Germinal center (tissue), 1 donor: Measurements from ENCODE around the gene MYH10.
"Not testable (repeated sequence)": the region's sequence is repeated elsewhere in the genome, so short reads cannot be mapped to it uniquely, and the experiment has no call there.

Source experiments
- DNase-seq: peaks from one replicate; pipeline ENCODE4 v3.0.0; 2012; ENCODE audit warnings: mixed read lengths, low spot score

MYH10 gene

DNA sequence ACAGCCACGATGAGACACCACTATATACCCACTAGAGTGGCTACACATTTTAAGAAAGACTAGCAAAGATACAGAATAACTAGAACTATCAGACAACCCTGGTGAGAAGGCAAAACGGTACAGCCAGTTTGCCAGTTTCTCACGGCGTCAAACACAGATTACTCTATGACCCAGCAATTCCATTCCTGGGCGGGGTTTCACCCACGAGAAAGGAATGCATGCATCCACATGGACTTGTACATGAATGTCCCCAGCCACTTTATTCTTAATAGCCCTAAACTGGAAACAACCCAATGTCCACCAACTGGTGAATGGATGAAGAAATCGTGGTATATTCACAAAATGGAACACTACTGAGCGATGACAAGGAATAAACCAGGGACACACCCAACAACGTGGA, 74.5 kb downstream of the MYH10 start:
- DNase-seq = no peak

DNA sequence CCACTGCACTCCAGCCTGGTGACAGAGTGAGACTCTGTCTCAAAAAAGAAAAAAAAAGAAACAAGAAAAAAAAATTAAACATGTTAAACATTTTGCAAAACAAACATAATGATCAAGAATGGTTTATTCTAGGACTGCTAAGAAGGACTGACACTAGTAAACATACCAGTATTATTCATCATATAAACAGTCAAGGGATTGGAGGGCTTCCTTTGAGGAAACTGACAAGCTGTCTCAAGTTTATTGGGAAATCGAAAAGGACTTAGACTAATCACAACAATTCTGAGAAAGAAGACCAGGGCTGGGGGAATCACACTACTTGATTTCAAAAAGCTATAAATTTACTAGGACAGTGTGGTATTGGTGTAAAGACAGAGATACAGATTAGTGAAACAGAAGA, 75.5 kb downstream of the MYH10 start:
- no peak for DNase-seq

DNA sequence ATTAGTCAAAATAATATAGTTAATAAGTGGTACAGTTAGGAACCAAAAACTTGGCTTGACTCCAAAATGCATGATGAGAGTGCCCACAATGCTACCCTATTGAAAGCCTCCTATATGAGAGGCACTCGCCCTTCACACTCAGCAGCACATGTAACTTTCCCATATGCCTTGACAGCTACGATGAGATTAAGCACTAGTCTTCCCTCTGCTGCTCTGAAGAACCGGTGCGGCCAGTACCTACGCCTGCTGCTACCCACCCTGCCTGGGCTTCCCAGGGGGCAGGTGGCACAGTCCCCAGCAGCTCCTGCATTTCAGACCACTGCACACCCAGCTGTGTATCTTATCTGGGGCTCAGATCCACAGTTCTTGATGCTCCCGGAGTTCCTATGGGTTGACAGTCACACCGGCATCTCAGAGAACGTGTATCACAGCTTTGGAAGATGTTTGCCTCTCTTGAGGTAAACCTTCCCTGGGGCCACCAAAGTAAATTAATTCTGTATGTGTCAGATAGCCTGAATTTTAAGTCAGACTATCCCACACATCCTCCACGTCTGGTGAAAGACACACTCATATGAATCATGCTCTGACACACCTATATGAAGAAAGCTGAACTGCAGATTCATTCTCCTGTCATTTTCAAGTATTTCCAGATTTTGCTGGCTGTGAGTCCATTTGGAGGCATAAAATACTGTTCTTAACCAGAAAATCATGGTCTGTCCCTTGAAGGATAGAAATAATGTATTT, 77.8 kb downstream of the MYH10 start:
- no peak for DNase-seq

DNA sequence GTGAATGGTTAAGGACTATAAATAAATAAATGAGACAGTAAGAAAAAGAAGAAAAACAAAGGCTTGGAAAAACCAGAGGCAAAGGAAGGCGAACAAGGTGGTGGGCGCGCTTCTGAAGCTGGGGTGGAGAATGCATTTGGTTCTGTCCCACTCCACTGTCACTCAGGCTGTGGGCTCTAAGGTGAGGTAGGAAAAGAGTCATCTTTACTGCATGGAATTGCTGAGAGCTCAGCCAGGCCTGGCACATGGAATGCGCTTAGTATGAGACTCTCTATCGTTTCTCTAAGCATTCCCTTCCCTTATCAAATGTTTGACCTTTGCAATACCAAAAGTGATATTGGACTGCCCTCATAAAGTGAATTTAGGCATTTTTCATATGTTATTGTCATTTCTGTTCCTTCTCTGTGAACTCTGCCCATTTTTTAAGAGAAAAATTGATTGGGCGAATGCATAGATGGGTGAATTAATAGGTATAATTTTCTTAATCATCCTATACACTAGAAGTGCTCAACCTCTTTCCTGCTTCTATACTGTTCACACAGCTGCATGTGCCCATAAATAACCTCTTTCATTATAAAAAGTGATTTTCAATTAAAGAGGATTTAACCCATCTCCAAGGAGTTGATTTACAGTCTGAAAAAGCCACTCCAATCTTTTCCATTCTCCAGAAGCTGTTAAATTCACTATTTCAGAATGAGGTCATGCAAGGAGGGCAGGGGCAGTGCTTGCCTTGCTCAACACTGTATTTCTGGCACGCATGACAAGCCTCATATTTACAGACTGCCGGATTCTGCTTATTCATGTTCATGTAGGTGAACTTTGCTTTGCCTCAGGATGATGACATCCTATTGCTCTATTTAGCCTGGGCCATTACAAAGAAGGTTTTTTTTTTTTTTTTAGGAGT, 87.7 kb downstream of the MYH10 start:
- DNase-seq = no peak

DNA sequence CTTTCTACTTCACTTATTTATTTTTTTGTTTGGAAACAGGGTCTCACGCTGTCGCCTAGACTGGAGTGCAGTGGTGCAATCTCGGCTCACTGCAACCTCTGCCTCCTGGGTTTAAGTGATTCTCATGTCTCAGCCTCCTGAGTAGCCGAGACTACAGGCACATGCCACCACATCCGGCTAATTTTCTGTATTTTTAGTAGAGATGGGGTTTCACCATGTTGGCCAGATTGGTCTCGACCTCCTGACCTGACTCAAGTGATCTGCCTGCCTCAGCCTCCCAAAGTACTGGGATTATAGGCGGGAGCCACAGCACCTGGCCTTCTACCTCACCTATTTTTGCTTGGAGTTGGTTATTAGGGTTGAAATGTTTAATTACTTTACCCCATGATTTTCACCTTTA, 90.5 kb downstream of the MYH10 start:
- DNase-seq = not testable (repeated sequence)

DNA sequence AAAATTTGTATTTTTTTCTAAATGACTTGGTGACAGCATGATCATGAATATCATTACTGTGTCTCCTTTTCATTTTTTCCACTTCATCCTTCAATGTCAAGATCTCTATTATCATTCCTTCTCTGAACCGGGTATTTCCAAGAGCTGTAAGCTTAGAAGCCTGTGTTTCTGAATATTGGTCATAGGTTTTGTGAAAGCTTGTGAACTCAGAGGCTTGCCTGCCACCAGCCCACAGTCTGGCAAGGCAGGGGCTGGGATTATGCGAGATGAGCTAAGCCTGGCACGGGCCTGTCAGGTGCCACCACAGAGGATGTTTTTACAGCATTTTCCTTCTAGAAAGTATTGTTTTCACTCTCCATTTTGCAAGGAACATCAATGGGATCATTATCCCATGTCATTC, 92.8 kb downstream of the MYH10 start:
- no peak for DNase-seq

DNA sequence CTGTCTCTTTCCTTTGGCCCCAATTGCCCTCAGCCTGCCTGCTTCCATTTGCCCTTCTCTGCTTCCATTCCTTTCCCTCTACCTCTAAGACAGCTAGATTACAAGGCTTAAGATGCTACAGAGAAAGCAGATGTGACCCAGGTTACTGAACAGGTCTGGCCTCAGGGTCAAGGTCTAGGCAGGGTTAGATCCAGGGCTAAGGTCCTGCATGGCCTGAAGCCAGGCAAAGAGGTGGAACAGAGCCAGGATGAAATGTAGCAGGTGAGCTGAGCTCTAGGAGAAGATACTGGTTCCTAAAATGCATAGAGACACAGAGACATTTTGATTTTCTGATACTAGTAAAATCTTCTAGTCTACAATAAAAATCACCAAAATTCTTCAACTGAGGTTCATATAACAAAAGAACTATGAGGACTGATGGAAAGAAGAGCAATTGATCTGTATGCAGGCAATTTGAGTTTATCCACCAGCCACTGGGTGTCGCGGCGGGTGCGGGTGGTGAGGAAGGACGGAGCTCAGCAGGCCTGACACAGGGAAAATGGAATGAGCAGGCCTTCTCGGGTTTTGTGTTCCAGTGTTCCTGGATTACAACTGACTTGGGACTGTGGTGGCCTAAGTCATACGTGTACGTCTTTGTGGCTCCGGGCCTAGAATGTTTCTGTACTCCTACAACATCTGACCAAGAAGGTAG, 95.9 kb downstream of the MYH10 start:
- DNase-seq = no peak

DNA sequence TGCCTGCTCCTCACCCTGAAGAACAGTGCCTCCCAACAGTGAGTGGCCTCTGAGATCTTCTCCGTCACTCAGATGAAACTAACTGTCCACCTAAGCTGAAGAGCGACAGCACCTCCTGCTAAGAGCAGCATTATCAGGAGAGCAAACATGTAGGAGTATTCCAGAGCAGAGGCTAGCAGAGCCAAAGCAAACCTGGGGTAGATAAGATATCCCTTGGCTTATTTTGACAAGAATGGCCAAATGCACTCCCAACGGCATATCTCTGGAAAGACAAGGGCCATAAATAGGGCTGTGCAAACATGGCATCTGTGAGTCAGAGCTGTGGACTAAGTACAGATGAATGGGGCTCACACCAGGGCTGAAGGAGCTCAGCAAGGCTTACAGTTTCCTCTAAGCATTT, 98.5 kb downstream of the MYH10 start:
- no peak for DNase-seq

DNA sequence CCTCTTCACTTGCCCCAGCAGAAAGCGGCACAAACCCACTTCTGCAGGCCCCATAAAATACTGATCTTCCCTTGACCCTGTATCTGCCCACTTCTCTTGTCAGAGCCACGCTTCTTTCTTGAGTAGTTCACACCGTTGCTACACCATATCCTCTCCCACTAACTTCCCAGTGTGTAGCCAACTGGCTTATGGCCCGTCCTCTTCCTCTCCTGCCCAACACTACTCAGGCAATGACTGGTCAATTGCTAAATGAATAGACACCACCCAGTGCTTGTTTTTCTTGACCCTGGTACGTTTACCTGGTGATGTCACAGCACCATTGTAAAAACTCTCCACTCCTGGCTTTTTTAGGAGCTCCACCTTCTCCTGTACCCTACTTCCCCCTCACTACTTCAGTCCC, 107.9 kb downstream of the MYH10 start:
- no peak for DNase-seq

DNA sequence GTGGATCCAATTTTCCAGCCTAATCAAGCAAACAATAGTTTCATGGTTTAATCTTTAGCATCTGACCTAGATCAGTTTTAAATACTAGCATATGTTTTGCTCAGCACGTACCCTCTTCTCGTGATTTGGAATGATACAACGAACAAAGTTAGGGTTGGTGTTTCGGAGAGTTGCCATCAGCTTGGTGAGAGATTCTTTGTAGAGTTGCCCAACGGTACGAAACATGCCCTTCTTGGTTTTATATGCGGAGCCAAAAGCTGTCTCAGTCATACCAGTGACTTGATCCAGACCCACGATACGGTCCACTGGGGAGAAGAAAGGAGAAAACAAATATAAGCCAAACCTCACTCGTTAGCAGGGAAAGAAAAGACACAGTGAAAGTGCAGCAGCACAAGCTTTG, 109.5 kb downstream of the MYH10 start:
- no peak for DNase-seq

DNA sequence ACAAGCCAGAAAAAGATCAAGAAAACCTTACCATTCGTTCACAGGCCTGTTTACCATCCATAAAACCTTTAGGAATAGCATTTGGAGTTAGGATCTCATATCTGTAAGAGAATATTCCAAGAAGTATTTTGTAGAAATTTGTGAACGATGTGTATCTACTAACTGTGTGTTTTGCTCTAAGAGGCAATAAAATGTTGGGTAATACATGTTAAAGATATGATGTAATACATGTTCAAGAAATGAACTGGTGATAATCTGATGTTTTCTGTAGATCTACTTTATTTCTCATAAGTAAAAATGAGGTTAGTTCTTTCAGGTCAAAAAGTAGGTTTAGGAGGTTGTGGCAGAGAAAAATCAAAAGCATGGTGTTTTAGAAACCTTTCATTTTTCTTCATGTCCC, 111.7 kb downstream of the MYH10 start:
- DNase-seq = no peak

DNA sequence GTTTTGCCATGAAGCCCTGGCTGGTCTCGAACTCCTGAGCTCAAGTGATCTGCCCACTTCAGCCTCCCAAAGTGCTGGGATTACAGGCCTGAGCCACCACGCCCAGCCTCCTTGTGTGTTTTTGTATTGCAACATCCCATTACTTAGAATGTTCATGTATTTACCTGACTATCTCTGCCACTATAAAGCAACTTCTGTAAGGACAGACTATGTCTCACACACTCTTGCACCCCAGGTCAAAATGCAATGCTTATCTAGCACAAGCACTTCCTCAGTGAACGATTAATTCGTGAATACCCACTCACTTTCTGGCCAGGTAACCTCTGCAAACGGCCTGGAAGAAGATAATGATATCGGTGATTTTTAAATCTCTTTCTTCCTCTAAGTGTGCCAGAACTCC, 112.2 kb downstream of the MYH10 start:
- DNase-seq = no peak

DNA sequence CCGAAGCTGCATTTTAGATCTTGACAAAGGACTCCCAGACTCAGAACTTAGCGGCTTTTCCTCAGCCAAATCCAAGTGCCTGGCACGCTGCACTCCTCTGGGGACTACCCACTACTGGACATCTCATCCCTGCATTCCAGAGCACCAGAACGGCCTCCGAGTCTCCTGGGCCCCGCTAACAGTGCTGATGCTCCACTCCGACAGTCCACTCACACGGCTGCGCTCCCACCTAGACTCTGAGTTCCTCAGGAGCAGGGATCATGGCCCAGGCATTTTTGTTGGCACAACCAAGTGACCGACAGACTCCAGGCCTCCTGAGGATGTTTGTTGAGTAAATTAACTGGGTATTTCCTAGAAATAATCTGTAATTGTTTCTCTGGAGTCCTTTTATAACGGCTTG, 115.7 kb downstream of the MYH10 start:
- no peak for DNase-seq

DNA sequence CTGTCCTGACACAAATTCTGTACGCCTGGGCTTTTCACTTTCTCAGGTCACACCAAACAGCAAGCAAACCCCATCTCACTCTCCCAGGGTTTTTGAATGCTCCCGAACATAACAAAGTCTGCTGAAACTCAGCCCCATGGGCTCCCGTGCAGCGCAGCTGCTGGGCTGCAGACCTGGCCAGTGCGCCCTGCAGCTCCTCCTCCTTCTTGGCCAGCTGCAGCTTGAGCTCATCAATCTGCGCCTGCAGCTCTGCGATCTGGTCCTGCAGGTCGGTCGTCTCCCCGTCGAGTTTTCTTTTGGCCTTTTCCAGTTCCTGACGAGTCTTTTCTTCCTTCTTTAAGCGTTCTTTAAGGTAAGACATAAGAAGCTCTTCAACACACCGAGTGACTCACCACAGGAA, 124.4 kb downstream of the MYH10 start:
- DNase-seq = no peak

DNA sequence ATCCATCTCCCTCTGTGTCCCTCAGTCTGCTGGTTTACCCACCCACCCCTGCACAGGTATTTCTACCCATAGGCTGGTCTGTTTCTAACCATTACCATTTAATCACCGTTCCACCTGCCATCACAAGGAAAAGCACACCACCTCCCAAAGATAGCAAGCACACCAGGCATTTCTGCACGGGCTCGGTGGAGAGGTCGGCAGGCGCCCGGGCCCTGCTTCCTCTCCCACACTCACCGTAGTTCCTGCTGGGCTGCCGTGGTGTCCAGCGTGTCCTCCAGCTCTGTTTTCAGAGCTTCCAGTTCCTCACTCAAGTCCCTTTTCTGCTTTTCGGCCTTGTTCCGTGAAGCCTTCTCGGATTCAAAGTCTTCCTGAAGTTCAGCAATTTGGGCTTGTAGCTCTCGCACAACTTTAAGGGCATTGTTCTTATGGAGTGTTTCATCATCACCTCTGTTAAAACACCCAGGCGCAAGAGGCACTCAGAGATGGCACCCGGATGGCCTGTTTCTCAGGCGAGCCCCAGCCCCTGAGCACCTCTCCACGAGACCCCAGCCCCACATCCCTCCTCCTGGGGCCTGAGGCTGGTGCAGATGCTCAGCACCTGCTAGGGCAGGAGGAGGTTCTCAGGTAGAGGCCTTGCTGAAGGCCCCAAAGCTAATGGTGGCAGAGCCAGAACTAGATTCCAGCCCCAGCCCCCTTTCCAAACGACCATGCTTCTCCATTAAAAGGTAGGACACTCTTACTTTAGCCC, 125.9 kb downstream of the MYH10 start:
- DNase-seq = no peak

DNA sequence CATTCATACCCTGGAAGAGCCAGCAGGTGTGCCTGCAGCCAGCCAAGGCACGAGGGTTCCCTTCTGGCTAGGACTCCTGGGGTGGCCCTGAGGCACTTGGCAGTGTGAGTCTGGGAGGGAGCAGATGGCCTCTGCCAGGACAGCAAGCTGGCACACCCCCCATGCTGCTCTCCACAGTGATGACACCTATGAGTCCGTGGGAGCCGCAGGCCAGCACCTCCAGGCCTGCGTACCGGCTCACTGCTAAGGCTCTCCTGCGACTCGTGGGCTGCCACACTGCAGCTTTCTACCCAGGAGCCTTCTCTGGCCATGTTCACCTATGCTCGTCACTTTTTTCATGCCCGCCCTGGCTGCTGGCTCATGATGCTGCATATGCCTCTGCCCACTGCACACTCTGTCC, 126.7 kb downstream of the MYH10 start:
- DNase-seq = no peak

DNA sequence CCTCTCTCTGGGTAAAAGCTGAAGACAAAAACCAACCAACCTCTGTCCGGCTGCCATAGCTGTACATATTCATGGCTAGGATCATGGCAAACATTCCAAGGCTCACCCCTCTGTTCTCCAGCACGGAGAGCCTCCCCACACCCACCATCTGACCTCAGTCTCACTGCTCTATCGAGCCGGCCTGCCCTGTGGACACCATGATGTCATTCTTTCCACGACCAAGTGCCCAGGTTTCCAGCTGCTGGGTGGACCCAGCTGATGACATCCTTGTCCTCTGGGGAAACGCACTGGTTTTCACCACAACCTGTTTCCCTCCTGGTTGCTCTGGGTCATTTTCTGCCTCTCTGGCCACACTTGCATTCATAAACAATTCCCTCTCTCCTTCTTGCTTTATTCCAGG, 127.2 kb downstream of the MYH10 start:
- no peak for DNase-seq

DNA sequence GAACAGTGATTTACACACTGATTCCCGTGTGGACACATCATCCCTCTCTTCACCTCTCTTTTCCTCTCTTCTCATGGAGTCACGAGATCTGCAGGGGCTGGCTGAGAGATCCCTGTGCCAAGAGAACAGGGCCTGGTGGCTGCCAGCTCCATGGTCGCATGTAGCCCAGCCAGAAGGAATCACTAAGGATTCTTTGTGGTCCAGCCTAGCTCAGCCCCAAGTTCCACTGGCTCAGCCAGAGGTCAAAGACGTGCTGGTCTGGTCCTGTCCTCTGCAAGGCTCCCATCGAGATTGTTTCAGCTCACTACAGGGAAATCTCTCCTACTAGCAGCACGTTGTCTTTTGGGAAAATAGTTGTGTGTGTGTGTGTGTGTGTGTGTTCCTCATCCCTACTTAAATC, 128.4 kb downstream of the MYH10 start:
- DNase-seq = no peak

DNA sequence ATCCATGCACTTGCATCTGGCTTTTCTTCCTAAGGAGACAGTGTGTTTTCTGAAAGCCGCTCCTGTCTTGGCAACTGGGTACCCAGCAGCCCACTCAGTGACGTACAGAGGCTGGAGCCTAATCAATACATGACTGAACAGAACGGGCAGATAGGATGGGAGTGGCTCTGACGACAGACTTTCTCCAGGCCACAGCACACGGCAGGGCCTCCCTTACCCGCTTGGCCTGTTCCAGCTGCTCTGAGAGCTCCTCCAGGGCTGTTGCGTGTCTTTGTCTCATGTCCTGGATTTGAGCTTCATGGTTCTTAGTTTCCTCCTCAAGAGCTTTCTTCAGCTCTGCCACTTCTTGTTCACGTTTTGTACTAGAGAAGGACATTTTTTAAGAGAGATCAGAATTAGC, 129.9 kb downstream of the MYH10 start:
- no peak for DNase-seq

DNA sequence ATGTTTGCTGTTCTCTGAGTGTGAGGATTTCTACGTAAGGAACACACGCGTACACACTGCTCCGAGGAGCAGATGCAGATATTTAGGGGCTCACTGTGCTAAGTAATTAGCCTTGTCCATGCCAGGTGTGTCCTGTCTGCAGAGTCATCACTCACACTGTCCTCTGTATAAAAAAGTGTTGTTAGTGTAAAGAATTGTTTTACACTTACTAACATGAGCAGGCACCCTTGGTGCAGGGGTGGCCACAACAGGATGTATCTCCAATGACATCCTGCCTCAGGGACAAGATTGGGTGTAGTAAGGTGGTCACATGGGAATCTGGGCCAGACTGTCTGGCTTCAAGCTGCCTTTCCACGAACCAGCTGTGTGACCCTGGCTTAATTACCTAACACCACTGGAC, 130.9 kb downstream of the MYH10 start:
- no peak for DNase-seq

DNA sequence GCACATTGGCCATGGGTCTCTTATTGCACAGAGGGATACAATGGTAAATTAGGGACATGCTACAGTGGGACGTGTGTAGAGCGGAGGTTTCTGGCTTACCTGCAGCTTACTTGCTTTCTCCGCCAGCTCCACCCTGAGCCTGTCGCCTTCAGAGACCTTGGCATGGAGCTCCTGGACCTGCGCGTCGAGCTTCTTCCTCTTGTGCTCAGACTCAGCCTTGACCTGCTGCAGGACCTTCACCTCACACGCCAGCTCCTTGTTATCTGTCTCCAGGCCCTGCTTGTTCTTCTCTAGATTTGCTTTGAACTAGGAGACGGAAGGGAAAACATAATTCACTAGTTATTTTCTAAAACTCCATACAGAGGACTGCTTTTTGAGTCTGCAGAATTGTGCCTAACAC, 131.4 kb downstream of the MYH10 start:
- DNase-seq = no peak

DNA sequence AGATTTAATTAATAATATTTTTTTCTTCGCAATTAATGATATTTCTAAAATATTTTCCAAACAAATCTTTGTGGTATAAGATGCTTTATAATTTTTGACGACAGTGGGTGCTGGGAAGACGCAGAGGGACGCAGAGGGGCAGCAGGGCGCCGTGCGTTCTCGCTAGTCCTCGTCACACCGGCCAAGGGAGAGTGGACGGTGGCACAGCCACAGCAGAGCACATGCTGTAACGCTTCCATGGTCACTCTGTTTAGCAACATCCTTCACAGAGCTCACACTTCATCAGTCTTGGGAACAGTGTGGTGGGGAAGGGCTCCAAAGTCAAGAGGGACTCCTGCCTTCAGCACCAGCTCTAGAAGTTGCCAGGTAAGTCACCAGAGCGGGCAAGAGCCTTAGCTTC, 134.4 kb downstream of the MYH10 start:
- no peak for DNase-seq
